Tibial nerve (tissue), 4 donors: Measurements from ENCODE around the gene SPTBN5. TPM values are rescaled to one million over a fixed set of nuclear protein-coding genes. Genes with fewer than 3 reads are reported as not detected.

ENCODE experiments used
- DNase-seq, 2 donors: peaks; one replicate each; pipeline ENCODE4 v3.0.0-alpha.2; 2019; ENCODE audit warnings: low spot score in 2 of 2
- H3K27ac ChIP-seq, 4 donors: fragments of 200-600 bp; sonication (generic) in 3 of 4; one replicate each; pipeline ENCODE4 v1.5.1; 2017 to 2019; ENCODE audit warnings: mild to moderate bottlenecking in 1 of 4
- H3K27me3 ChIP-seq, 2 donors: fragments of 200-600 bp; sonication (generic) in 1 of 2; one replicate each; pipeline versions ENCODE4 v1.5.1 to v1.6.0; 2017 to 2019
- H3K36me3 ChIP-seq, 3 donors: fragments of 200-600 bp; sonication (generic); one replicate each; pipeline ENCODE4 v1.5.1; 2018 to 2019
- H3K4me1 ChIP-seq, 4 donors: fragments of 200-600 bp; sonication (generic) in 3 of 4; one replicate each; pipeline ENCODE4 v1.5.1; 2017 to 2019
- H3K4me3 ChIP-seq, 4 donors: fragments of 200-600 bp; sonication (generic) in 3 of 4; one replicate each; pipeline ENCODE4 v1.5.1; 2017 to 2019; ENCODE audit warnings: mild to moderate bottlenecking in 1 of 4, moderate library complexity in 1 of 4
- H3K9me3 ChIP-seq, 4 donors: fragments of 200-600 bp; sonication (generic) in 3 of 4; one replicate each; pipeline ENCODE4 v1.5.1; 2017 to 2019
- EP300 ChIP-seq, 2 donors: sonication (generic); formaldehyde crosslinking; IDR thresholded peaks; one replicate each; pipeline ENCODE4 v1.6.1; 2017; ENCODE audit warnings: antibody characterized with exemption in 2 of 2, mild to moderate bottlenecking in 1 of 2
- POLR2A ChIP-seq, 2 donors: fragments of 450-650 bp; IDR thresholded peaks; one replicate each; pipeline ENCODE4 v1.6.1; 2017; ENCODE audit warnings: antibody characterized with exemption in 2 of 2, mild to moderate bottlenecking in 2 of 2, moderate library complexity in 2 of 2
- WGBS, 2 donors: methylation state at CpG; one replicate each; pipeline ENCODE4 v1.1.5; 2018; 5-methylcytosine and 5-hydroxymethylcytosine counted together
- total RNA-seq, 4 donors: library from RNA; depleted of rRNA; stranded (reverse); fragments of >200 nt; gene quantifications; one replicate each; pipeline ENCODE4 v1.1.0, GENCODE V29; 2016
- TF ChIP-seq, protein P1 (sequence below), 5 experiments: fragments of 200-600 bp in 3 of 5; fragments of 450-650 bp in 2 of 5; sonication (generic) in 3 of 5; IDR thresholded peaks; one replicate each; pipeline ENCODE4 v1.5.1; 2016 to 2019; ENCODE audit warnings: antibody characterized with exemption in 5 of 5, mild to moderate bottlenecking in 3 of 5, moderate library complexity in 2 of 5

Gene SPTBN5
- total RNA-seq, 4 donors from 2014 or later = 16.5 to 34.5 (median 19.9) TPM

GRCh38 chr15:41895491-41895890 is 1.6 kb upstream of the SPTBN5 start:
- Histone ChIP-seq H3K27ac (peak overlapping the region in 3 of 4 donors; percentile 72 to 80 (median 74)), H3K36me3 (peaks cover 0 to 34% (median under 1%) of the 10 kb centered on the region in 3 donors), H3K27me3 (no peaks in the 10 kb centered on the region), H3K4me3 (no peak overlapping the region), H3K4me1 (peaks cover 0 to 19% (median 12%) of the 10 kb centered on the region in 4 donors), H3K9me3 (no peaks in the 10 kb centered on the region)
- DNase-seq = no peak
- TF ChIP-seq, protein P1, sequence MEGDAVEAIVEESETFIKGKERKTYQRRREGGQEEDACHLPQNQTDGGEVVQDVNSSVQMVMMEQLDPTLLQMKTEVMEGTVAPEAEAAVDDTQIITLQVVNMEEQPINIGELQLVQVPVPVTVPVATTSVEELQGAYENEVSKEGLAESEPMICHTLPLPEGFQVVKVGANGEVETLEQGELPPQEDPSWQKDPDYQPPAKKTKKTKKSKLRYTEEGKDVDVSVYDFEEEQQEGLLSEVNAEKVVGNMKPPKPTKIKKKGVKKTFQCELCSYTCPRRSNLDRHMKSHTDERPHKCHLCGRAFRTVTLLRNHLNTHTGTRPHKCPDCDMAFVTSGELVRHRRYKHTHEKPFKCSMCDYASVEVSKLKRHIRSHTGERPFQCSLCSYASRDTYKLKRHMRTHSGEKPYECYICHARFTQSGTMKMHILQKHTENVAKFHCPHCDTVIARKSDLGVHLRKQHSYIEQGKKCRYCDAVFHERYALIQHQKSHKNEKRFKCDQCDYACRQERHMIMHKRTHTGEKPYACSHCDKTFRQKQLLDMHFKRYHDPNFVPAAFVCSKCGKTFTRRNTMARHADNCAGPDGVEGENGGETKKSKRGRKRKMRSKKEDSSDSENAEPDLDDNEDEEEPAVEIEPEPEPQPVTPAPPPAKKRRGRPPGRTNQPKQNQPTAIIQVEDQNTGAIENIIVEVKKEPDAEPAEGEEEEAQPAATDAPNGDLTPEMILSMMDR (IDR thresholded peaks at IDR 0.05) = no peak
- no peak for TF ChIP-seq POLR2A (IDR thresholded peaks at IDR 0.05)
- TF ChIP-seq EP300 (IDR thresholded peaks at IDR 0.05) = no peak
- 90 to 91% methylated on average over 11 of the region's 11 CpGs for WGBS, 2 donors

- DNase-seq = peak in 1 of 2 donors; percentile 22
- no peaks in the 10 kb centered on the region for H3K9me3 ChIP-seq
- H3K36me3 ChIP-seq = peaks cover 0 to 28% (median 0%) of the 10 kb centered on the region in 3 donors
- peak overlapping the region in 1 of 4 donors; percentile 3 for H3K4me3 ChIP-seq
- H3K4me1 ChIP-seq = peaks cover 0 to 19% (median 12%) of the 10 kb centered on the region in 4 donors
- 21 to 37% methylated on average over 23 to 24 of the region's 24 CpGs for WGBS, 2 donors
- no peak for TF ChIP-seq EP300 (IDR thresholded peaks at IDR 0.05)
- no peak for TF ChIP-seq POLR2A (IDR thresholded peaks at IDR 0.05)
- TF ChIP-seq, protein P1 (IDR thresholded peaks at IDR 0.05) = no peak
- H3K27ac ChIP-seq = peak overlapping the region; percentile 50 to 80 (median 73)
- no peaks in the 10 kb centered on the region for H3K27me3 ChIP-seq
These were observed 1.1 kb upstream of the SPTBN5 start for GRCh38 chr15:41894791-41895463.

DNA sequence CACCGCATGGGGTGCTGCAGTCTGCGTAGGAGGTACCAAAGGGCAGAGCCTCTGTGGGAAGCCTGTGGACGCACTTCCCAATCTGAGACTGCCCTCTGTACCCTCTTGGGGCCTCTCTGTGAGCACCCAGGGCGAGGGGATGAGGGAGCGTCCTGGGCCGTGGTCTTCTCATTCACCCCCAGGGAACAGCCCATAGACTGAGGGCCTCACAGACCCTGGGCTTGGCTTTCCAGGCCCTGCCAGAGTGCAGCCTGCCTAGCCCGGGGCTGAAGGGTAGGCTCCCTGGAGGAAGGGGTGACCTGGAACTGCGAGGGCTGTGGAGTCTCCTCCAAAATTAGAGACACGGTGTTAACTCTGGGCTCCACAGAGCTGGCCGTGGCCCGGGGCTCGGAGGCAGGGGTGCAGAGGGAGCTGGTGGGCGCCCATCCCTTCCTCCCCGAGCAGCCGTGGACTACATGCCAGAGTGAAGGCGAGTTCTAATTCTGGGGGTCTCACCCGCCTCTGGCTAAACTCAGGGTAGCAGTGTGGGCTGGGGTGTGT is 468 bp upstream of the SPTBN5 start:
- TF ChIP-seq, protein P1 (IDR thresholded peaks at IDR 0.05) = no peak
- no peak for TF ChIP-seq EP300 (IDR thresholded peaks at IDR 0.05)
- no peak for TF ChIP-seq POLR2A (IDR thresholded peaks at IDR 0.05)
- Histone ChIP-seq H3K9me3 (no peaks in the 10 kb centered on the region), H3K4me1 (peaks cover 0 to 19% (median 12%) of the 10 kb centered on the region in 4 donors), H3K27me3 (no peaks in the 10 kb centered on the region), H3K4me3 (peak overlapping the region in 1 of 4 donors; percentile 3), H3K36me3 (peaks cover 0 to 22% (median 0%) of the 10 kb centered on the region in 3 donors), H3K27ac (peak overlapping the region; percentile 50 to 80 (median 73))
- WGBS, 2 donors = 48 to 53% methylated on average over 13 to 15 of the region's 17 CpGs
- no peak for DNase-seq

DNA sequence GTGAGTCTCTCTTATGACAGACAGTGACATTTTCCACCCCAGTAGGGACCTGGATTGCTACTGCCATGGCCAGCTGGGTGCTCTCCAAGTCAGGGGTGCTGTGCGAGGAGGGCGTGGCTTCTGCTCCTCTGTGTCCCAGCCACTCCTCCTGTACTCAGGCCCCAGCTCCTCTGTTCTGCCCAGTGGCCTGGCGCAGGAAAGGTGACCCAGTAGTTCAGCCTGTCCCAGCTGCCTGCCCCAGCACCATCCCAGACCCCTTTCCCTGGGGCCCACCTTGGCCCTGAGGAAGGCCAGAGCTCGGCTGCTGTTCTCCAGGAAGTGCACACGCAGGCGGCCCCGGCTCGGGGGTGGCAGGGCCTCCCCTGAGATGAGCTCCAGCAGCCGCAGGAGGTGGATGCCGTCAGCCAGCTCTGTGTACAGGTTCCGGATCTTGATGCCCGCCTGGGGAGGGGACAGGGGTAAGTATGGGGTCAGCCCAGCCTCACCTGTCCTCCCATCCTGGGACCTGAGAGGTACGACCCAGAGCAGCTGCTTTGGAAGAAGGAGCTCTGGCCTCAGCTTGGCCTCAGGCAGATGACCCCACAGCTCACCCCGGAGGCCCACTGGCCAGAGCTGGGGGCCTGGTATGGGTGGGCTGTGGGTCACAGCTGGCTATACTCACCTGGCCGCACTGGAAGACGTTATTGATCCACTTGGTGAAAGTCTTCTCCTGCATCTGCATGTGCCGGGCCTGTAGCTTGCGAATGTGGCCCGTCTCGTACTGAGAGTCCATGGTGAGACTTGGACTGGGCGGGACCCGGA is 1.0 kb downstream of the SPTBN5 start:
- no peak for DNase-seq
- WGBS, 2 donors = 78% methylated on average over 10 to 20 of the region's 22 CpGs

More for the DNA sequence above, 1.0 kb downstream of the SPTBN5 start:
- Histone ChIP-seq H3K27me3 (no peaks in the 10 kb centered on the region), H3K27ac (peak overlapping the region; percentile 41 to 80 (median 61)), H3K9me3 (no peaks in the 10 kb centered on the region), H3K4me1 (peaks cover 0 to 19% (median 12%) of the 10 kb centered on the region in 4 donors), H3K36me3 (peaks cover 0 to 8% (median 0%) of the 10 kb centered on the region in 3 donors), H3K4me3 (peak overlapping the region in 1 of 4 donors; percentile 35)
- TF ChIP-seq POLR2A (IDR thresholded peaks at IDR 0.05) (peak in 1 of 2 donors; percentile 35), EP300 (IDR thresholded peaks at IDR 0.05) (peak in 1 of 2 donors; percentile 60)
- TF ChIP-seq, protein P1 (IDR thresholded peaks at IDR 0.05) = no peak
